HG02970 (cell line): ENCODE measurements around the gene SRXN1.

Experiments used
- ATAC-seq: cut with Tn5 transposase; IDR thresholded peaks from one replicate; pipeline ENCODE4 v1.9.1; 2021; ENCODE audit warnings: mild to moderate bottlenecking, moderate library complexity, moderate number of reproducible peaks; ENCODE audit not compliant: unreplicated experiment, low FRiP score

The SRXN1 gene

DNA sequence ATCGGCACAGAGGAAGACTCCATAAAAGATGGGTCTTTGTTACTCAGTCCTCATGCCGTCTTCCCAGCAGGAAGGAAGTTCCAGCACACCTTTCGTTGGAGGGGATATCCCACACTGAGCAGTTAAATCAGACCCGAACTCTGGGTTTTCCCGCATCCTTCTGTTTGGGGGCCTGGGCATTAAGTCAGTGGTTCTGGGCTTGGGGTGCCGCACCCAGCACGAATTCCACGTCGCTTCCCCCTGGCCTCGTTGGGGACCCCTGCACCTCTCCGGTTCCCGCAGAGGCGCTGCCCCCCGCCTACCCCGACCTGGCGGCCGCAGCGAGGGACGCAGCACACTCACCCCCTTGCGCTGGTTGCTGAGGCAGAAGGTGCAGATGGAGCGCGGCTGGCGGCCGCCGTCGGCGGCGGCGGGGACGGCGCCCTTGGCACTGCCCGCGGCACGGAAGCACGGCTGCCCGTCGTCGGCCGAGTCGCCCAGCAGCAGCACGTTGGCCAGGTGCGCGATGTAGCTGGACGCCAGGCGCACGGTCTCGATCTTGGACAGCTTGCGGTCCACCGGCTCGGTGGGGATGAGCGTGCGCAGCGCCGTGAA is 43.5 kb downstream of the SRXN1 start:
- ATAC-seq: no peak

DNA sequence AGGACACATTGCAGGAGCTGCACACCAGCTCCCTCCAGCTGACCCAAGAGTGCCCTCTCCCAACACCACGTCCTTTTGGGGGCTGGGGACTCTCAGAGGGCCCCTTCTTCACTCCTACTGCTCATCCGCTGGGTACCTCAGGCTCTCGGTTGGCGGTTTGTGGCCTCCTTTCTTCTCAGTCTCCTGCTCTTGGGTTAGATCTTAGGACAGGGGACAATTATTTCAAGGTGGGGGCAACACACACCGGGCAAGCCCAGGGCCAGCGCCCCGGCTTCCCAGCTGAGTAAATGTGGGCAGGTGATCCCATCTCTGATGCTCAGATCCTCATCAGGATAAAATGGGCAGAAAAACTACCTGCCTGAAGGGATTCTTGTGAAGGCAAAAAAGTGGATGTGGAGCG is 44.0 kb downstream of the SRXN1 start:
- ATAC-seq: no peak

DNA sequence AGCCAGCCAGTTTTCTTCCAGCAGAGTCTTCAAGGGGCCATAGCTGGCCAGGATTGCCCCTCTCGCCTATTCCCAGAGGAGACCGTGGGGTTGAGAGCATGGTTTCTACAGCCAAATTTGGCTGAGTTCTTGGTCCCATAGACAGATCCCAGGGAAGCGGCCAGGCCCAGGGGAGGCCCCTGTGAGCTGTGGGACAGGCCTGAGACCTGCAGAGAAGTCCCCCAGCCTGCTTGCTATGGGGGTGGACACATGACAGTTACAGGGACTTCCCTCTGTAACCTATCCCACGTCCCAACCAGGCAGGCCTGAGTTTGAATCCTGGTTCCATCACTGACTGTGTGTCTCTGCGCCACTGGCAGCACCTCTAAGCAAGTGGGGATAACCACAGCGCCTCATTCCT is 45.5 kb downstream of the SRXN1 start:
- ATAC-seq: no peak

GRCh38 chr20:605237-605636 is 47.8 kb downstream of the SRXN1 start:
- no peak for ATAC-seq

- ATAC-seq: no peak
Observed at GRCh38 chr20:603116-603640, 49.8 kb downstream of the SRXN1 start.

GRCh38 chr20:602111-602970 is 50.7 kb downstream of the SRXN1 start:
- ATAC-seq: no peak

DNA sequence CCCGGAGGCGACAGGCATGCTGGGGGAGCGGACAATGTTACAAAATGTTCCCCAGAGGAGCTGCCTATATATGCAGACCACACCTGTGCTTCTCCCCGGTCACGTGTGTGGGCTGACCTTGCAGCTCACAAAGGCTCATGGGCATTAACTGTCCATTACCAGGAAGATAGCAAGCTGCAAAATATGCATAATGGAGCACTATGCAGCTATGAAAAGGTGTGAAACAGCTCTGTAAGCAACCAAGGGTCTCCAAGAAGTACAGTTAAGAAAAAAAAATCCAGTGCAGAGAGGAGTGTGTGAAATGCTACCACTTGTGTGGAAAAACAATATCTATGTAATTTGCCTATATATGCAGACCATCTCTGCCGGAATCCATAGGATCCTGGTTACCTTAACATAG is 52.3 kb downstream of the SRXN1 start:
- no peak for ATAC-seq

DNA sequence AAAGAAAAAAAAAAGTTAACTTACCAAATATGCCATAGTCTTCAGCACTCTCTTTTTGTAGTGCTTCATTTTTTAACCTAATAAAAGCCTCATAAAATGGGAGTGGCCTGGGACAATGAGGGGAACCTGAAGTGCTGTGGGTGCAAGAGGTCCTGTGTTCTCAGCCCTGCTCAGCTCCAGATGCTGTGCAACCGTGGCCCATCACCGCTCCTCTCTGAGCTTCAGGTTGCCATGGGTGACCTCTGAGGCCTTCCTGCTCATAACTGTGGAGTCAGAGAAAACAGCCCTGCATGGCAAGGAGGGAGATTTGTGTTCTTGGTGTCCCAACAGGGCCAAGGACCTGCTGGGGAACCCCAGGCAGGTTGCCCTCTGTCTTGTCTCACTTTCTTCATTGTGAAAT is 52.9 kb downstream of the SRXN1 start:
- ATAC-seq: no peak

GRCh38 chr20:598133-598850 is 54.7 kb downstream of the SRXN1 start:
- ATAC-seq: no peak

DNA sequence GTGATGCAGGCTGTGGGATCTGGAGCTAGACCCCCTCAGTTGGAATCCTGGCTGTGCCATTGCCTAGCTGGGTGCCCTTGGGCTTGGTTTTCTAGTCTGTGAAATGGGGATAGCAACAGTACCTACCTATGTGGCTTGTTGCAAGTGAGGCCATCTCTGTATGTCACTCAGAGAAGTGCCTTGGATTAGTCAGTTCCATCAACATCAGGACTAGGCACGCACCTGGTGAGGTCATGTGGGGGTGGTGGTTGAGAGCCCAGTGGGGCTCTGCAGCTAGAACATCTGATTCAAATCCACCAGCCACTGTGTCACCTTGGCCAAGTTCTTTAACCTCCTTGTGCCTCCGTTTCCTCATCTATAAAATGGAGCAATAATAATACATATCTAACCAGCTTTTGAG is 55.4 kb downstream of the SRXN1 start:
- no peak for ATAC-seq
